HCT116 (cell line): ENCODE results near the gene ZFPL1. TPM values are rescaled to one million over a fixed set of nuclear protein-coding genes. Genes with fewer than 3 reads are reported as not detected.

Source experiments
- ATAC-seq: fragments of 200-7000 bp; cut with Tn5 transposase; 2 replicates; pipeline ENCODE4 v1.9.1; 2020; ENCODE audit warnings: mild to moderate bottlenecking, moderate library complexity
- BruUV-seq: library from RNA; stranded (reverse); fragments of 400-500 nt; replicated peaks from 2 replicates; lab custom pipeline; 2021; lab: Mats Ljungman, UMichigan
- CTCF ChIA-PET: fragments of 300-600 bp; sonication (Branson Sonifier 250); formaldehyde crosslinking; loops from one replicate; lab custom pipeline; 2021; ENCODE audit warnings: antibody characterized with exemption; lab: Charles Lee
- POLR2A ChIA-PET: fragments of 300-600, 350-600 bp; sonication (Branson Sonifier 250); formaldehyde crosslinking; loops from one replicate; lab custom pipeline; 2021; ENCODE audit warnings: antibody characterized with exemption; lab: Charles Lee
- RAD21 ChIA-PET, 2 experiments: fragments of 300-600 bp; sonication (Branson Sonifier 250); formaldehyde crosslinking; loops; one replicate each; lab custom pipeline; 2023; ENCODE audit warnings: low total read pairs in 2 of 2; ENCODE audit not compliant: uncharacterized antibody in 2 of 2, unreplicated experiment in 2 of 2, low non-redundant PET in 1 of 2; lab: Charles Lee
- DNase-seq: peaks from one replicate; pipeline ENCODE4 v3.0.0-alpha.2; 2010; ENCODE audit warnings: low read depth, low spot score
- H2AFZ ChIP-seq: fragments of 200-600 bp; shearing (Covaris generic), sonication (generic); 2 replicates; pipeline ENCODE4 v1.6.1; 2017; ENCODE audit warnings: low read depth, mixed run types, mixed read lengths, antibody characterized with exemption, low read length; ENCODE audit not compliant: poor library complexity, severe bottlenecking
- H3K27ac ChIP-seq: 2 replicates; pipeline ENCODE4 v1.5.1; 2012; ENCODE audit warnings: low read depth, low read length
- H3K27me3 ChIP-seq: fragments of 200-600 bp; sonication (generic); 2 replicates; pipeline ENCODE4 v1.6.1; 2016; ENCODE audit warnings: mixed run types, low read length, mixed read lengths; ENCODE audit not compliant: insufficient read depth
- H3K36me3 ChIP-seq, 2 experiments: fragments of 200-500 bp in 1 of 2; fragments of 200-600 bp in 1 of 2; sonication (Bioruptor generic) in 1 of 2; sonication (generic) in 1 of 2; 2 replicates each; pipeline versions ENCODE4 v1.5.1 to v1.6.1; 2014 to 2016; ENCODE audit warnings: low read length in 2 of 2, inconsistent platforms in 1 of 2, mixed read lengths in 1 of 2, mixed run types in 1 of 2; ENCODE audit not compliant: insufficient read depth in 2 of 2, control insufficient read depth in 1 of 2
- H3K4me1 ChIP-seq, 2 experiments: fragments of 200-600 bp in 1 of 2; sonication (generic) in 1 of 2; 2 replicates each; pipeline versions ENCODE4 v1.5.1 to v1.6.1; 2012 to 2017; ENCODE audit warnings: low read length in 2 of 2, inconsistent platforms in 1 of 2, mild to moderate bottlenecking in 1 of 2, mixed read lengths in 1 of 2, mixed run types in 1 of 2, moderate library complexity in 1 of 2; ENCODE audit not compliant: insufficient read depth in 2 of 2, control insufficient read depth in 1 of 2
- H3K4me2 ChIP-seq: fragments of 200-600 bp; sonication (generic); 2 replicates; pipeline ENCODE4 v1.6.1; 2017; ENCODE audit warnings: mixed run types, low read length, mixed read lengths
- H3K4me3 ChIP-seq, 2 experiments: fragments of 200-600 bp in 1 of 2; sonication (generic) in 1 of 2; replicated peaks in 1 of 2; 2 replicates each; pipeline ENCODE4 v1.5.1; 2011 to 2016; ENCODE audit warnings: low read length in 2 of 2, control low read depth in 1 of 2, low read depth in 1 of 2, mild to moderate bottlenecking in 1 of 2, mixed read lengths in 1 of 2, mixed run types in 1 of 2
- H3K79me2 ChIP-seq: fragments of 200-600 bp; sonication (generic); 2 replicates; pipeline ENCODE4 v1.6.1; 2017; ENCODE audit warnings: mild to moderate bottlenecking, mixed run types, low read length, moderate library complexity, mixed read lengths; ENCODE audit not compliant: insufficient read depth
- H3K9ac ChIP-seq: fragments of 200-600 bp; sonication (generic); 2 replicates; pipeline ENCODE4 v1.6.1; 2016; ENCODE audit warnings: low read length, mixed read lengths
- H3K9me2 ChIP-seq: fragments of 200-600 bp; sonication (generic), shearing (Covaris generic); 2 replicates; pipeline ENCODE4 v1.6.1; 2017; ENCODE audit warnings: mixed run types, mild to moderate bottlenecking, moderate library complexity; ENCODE audit not compliant: insufficient read depth
- H3K9me3 ChIP-seq, 2 experiments: fragments of 200-500 bp in 1 of 2; fragments of 200-600 bp in 1 of 2; sonication (Bioruptor generic) in 1 of 2; sonication (generic) in 1 of 2; 2 replicates each; pipeline ENCODE4 v1.6.1; 2014 to 2017; ENCODE audit warnings: low read length in 2 of 2, mixed read lengths in 2 of 2, inconsistent platforms in 1 of 2, low read depth in 1 of 2, mild to moderate bottlenecking in 1 of 2, mixed run types in 1 of 2, moderate library complexity in 1 of 2; ENCODE audit not compliant: control insufficient read depth in 1 of 2, insufficient read depth in 1 of 2
- H4K20me1 ChIP-seq: fragments of 200-600 bp; sonication (generic), shearing (Covaris generic); 2 replicates; pipeline ENCODE4 v1.6.1; 2017; ENCODE audit warnings: mixed run types, mild to moderate bottlenecking, moderate library complexity; ENCODE audit not compliant: insufficient read depth
- CTCF ChIP-seq, 3 experiments: fragments of 200-600 bp in 1 of 3; sonication (generic) in 1 of 3; IDR thresholded peaks in 2 of 3; conservative IDR thresholded peaks in 1 of 3; 2 replicates each; pipeline ENCODE4 v1.5.1; 2012 to 2017; ENCODE audit warnings: low read depth in 2 of 3, low read length in 2 of 3, antibody characterized with exemption in 1 of 3, borderline replicate concordance in 1 of 3, control low read depth in 1 of 3, mild to moderate bottlenecking in 1 of 3, mixed read lengths in 1 of 3, mixed run types in 1 of 3, moderate library complexity in 1 of 3; ENCODE audit not compliant: insufficient read depth in 1 of 3
- ELF1 ChIP-seq: IDR thresholded peaks from 2 replicates; pipeline ENCODE4 v1.6.1; 2012; ENCODE audit warnings: low read depth, borderline replicate concordance
- FOSL1 ChIP-seq: IDR thresholded peaks from 2 replicates; pipeline ENCODE4 v1.6.1; 2012; ENCODE audit warnings: low read depth
- POLR2AphosphoS5 ChIP-seq: IDR thresholded peaks from 2 replicates; pipeline ENCODE4 v1.6.1; 2011; ENCODE audit warnings: mild to moderate bottlenecking, low read depth, low read length, moderate library complexity
- SRF ChIP-seq: IDR thresholded peaks from 2 replicates; pipeline ENCODE4 v1.6.1; 2012; ENCODE audit warnings: low read depth
- intact Hi-C: fragments of 100-400 bp; cut with micrococcal nuclease; formaldehyde crosslinking; loops from 2 replicates; pipeline ENCODE4 v1.10.0; 2022
- total RNA-seq: library from RNA; stranded (reverse); gene quantifications from one replicate; pipeline ENCODE4 v1.2.1, GENCODE V29; 2021; ENCODE audit not compliant: unreplicated experiment

Gene ZFPL1
- total RNA-seq, 1 experiment from 2014 or later, result 35.3 TPM

- no peak for TF ChIP-seq CTCF (IDR thresholded peaks at IDR 0.05 in 2 of 3, conservative IDR thresholded peaks at IDR 0.05 in 1 of 3; ENCODE audit: borderline replicate concordance in 1 of 3, insufficient read depth in 1 of 3, low read depth in 2 of 3, low read length in 2 of 3)
Measured at GRCh38 chr11:65040847-65041622, 43.0 kb upstream of the ZFPL1 start, which contains the start of gene SAC3D1 (continued).

GRCh38 chr11:65042891-65043290, 41.1 kb upstream of the ZFPL1 start:
- H3K36me3 ChIP-seq, result peaks cover 2 to 8% of the 10 kb centered on the region in 2 experiments; a peak in 2 of 4 replicates

More at GRCh38 chr11:65042891-65043290, 41.1 kb upstream of the ZFPL1 start:
- Histone ChIP-seq H3K9ac (peak overlapping the region; percentile 91), H3K79me2 (peaks cover 25% of the 10 kb centered on the region), H3K4me1 (peaks cover 27 to 35% of the 10 kb centered on the region in 2 experiments), H3K9me3 (no peaks in the 10 kb centered on the region), H3K9me2 (no peaks in the 10 kb centered on the region), H4K20me1 (no peaks in the 10 kb centered on the region), H3K27ac (peak overlapping the region; percentile 97), H2AFZ (no peak overlapping the region), H3K27me3 (no peaks in the 10 kb centered on the region), H3K4me2 (peak overlapping the region; percentile 92), H3K4me3 (peak overlapping the region; percentile 83 to 92)
- ChIA-PET POLR2A (no interaction called here), RAD21 (interaction anchor here in 1 of 2 experiments (0.7 kb wide), 1 partner anchor 126 kb away, joined by 7 read pairs; no protein-coding TSS in a partner anchor), CTCF (interaction anchor here (1.7 kb wide), 1 partner anchor 29 kb away, joined by 4 read pairs; the partner anchor contains the start of gene ARL2)
- no peak for DNase-seq
- no peak for TF ChIP-seq ELF1
- TF ChIP-seq FOSL1, result no peak
- TF ChIP-seq POLR2AphosphoS5, result no peak
- no peak for TF ChIP-seq SRF
- no peak for ATAC-seq
- BruUV-seq, result no TSS peak
- intact Hi-C loops, result loop anchor here (5.0 kb wide), 1 partner anchor 39 kb away; the partner anchor contains the start of genes CDCA5 and ZFPL1
